ENCODE results near the gene KLHDC2.
A peak's percentile ranks its signal among the peaks of the same experiment; 100 is the strongest.
"Not testable (repeated sequence)": the region's sequence is repeated elsewhere in the genome, so short reads cannot be mapped to it uniquely, and the experiment has no call there.

The KLHDC2 gene, protein sequence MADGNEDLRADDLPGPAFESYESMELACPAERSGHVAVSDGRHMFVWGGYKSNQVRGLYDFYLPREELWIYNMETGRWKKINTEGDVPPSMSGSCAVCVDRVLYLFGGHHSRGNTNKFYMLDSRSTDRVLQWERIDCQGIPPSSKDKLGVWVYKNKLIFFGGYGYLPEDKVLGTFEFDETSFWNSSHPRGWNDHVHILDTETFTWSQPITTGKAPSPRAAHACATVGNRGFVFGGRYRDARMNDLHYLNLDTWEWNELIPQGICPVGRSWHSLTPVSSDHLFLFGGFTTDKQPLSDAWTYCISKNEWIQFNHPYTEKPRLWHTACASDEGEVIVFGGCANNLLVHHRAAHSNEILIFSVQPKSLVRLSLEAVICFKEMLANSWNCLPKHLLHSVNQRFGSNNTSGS

DNA sequence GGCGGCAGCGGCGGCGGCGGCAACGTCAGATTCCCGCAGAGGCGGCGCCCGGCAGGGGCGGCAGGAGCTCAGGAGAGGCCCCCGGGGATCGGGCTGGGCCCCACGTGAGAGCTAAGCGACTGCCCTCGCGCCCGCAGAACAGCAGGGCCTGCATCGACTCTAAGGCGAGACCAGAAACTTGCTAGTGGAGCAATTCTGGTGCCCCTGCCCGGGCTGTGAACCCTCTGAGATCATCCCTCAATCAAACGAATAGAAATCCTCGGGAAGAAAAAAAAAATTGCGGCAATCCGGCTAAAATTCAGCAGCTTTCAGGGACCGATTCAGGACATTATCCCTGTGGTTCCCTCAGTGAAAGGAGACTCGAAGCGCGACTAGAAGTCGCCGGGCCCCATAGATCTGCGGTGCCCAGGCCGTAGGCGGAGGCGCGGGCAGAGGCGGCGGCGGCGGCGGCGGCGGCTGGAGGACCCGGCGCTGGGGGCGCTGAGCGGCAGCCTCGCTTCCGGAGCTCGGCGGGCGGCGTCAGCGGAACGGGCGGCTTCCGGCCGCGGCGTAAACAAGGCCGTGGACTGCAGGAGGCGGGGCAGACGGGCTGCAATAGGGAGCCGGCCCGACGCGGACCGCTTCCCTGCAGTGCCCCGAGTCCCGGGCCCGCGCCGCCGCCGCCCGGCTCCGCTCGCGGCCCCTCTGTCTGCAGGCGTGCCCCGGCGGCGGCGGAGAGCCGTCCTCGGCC lies at the start of gene KLHDC2:
TSS of gene KLHDC2 (plus strand) at position 583 of the 730 bp plus-strand sequence. CDS start 316 bp downstream, outside the sequence.
- peak; percentile 76 for DNase-seq (ENCODE audit: low read depth)

DNA sequence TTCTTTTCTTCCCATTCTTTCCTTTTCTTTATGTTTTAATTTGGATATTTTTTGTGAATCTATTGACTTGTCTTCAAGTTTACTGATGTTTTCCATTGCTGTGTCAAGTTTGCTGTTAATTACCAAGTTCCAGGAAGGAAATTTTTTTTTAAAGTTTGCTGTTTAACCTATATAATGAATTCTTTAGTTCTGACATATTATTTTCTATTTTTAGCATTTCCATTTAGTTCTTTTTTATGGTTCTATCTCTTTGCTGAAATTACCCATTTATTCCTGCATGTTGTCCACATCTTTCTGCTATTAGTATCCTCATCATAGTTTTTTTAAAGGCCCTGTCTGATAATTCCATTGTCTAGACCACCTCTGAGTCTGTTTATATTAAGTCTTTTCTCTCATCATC lies 47.2 kb upstream of the KLHDC2 start:
- no peak for DNase-seq (ENCODE audit: low read depth)

DNA sequence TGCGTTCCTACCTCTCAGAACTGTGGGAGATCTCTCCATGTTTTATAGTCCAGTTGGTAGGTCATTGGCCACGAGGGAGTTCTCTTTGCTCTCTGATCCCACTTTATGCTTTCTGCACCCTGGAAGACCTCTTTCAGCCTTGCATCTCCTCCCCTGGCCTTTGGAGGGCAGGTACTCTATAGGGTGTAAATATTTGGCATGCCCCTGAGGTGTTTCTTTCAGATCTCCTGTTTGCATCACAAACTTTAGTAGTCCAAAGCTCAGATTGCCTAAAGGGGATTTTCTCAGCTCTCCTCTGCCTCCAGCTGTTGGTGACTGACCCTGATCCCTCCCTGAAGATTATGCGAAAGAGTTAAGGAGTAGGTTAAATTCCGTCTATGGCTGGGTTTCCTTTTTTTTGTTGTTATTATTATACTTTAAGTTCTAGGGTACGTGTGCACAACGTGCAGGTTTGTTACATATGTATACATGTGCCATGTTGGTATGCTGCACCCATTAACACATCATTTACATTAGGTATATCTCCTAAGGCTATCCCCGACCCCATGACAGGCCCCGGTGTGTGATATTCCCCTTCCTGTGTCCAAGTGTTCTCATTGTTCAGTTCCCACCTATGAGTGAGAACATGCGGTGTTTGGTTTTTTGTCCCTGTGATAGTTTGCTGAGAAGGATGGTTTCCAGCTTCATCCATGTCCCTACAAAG lies 46.1 kb upstream of the KLHDC2 start:
- DNase-seq (ENCODE audit: low read depth), result not testable (repeated sequence)

DNA sequence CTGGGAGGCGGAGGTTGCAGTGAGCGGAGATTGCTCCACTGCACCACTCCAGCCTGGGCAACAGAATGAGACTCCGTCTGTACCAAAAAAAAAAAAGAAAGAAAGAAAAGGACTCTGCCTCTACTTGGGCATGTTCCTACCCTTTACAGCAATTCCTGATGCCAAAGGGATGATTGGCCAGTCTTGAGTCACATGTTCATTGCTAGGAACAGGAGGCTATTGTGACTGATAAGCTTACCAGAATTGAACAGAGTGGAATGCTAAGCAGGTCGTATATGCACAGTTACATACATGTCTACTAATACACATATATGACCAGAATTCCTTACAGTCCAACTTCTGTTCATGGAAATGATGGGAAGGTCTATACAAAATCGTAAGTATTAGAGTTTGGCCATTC lies 40.8 kb upstream of the KLHDC2 start:
- no peak for DNase-seq (ENCODE audit: low read depth)

DNA sequence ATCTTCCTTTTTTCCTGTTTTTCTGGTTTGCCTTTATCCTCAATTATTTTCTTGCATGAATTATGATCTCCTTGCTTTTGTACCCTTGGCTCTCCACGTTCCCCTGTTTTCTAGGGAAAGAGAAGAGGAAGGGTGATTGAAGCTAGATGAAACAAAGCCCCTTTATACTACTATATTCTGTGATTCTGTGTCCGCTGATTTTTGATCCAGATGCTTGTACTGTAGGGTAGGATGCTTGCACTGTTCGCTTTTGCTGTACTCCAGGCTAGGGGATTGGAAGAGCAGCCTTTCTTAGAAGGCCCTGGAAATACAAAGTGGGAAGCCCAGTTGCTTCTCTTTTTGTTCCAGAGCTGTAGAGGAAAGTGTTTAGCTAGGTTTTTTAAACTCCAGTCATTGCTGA lies 35.1 kb upstream of the KLHDC2 start:
- DNase-seq (ENCODE audit: low read depth), result no peak

DNA sequence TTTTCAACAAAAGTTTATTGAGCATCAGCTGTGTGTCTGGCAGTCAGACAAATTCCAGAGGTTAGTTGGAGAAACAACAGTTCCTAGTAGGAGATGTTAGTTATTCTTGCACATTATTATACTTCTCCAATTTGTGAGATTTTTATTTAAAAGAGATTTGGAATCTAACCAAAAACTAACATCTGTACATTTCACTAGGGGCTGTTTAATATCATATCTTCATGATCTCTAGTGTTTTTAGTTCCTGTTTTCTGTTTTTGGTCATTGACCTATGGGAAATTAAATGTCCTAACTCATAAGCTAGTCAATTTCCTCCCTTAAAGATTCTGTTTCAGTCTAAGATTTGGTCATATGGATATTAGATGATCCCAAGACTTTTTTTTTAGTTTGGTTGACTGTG lies 34.1 kb upstream of the KLHDC2 start:
- DNase-seq (ENCODE audit: low read depth), result no peak

DNA sequence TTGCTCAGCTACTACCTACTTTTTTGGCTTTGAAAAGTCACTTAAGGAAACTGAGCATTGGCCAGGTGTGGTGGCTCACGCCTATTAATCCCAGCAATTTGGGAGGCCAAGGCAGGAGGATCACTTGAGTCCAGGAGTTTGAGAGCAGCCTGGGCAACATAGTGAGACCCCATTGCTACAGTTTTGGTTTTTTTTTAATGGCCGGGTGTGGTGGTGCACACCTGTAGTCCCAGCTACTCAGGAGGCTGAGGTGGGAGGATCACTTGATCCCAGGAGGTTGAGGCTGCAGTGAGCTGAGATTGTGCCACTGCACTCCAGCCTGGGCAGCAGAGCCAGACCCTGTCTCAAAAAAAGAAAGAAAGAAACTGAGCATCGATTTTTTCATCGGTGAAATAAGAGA lies 32.3 kb upstream of the KLHDC2 start:
- not testable (repeated sequence) for DNase-seq (ENCODE audit: low read depth)

DNA sequence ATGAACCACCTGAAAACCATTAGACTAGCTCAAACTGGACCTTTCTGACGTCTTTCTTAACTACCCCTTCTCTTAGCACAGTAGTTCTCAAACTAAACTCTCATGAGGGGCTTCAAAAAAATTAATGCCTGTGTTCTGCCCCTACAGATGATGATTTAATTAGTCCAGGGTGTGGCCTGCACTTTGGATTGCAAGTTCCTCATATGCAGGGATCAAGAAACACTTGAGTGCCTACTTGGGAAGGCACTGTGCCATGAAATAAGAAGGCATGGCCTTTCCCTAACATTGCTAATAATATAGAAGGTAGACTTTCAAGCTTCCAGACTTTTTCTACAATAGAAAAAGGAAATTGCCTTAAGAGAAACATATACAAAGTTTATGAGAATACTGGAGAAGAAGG lies 22.8 kb upstream of the KLHDC2 start:
- no peak for DNase-seq (ENCODE audit: low read depth)

DNA sequence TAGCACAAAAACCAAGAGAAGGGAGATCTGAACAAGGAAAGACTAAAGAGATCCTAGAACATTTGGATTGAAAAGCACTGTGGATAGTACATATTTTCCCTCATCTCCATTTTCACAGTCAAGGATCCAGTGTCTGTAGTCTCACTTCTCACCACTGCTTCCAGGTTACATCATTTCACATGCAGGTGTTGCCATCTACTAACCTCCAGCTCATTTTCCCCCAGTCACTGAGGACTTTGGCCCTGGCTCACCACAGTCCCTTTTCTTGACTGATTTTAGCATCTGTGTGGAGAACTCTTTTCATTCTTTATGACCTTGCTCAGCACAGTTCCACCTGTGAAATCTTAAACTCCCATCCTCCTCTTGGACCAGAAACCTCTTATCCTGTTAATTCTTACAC lies 21.5 kb upstream of the KLHDC2 start:
- not testable (repeated sequence) for DNase-seq (ENCODE audit: low read depth)

DNA sequence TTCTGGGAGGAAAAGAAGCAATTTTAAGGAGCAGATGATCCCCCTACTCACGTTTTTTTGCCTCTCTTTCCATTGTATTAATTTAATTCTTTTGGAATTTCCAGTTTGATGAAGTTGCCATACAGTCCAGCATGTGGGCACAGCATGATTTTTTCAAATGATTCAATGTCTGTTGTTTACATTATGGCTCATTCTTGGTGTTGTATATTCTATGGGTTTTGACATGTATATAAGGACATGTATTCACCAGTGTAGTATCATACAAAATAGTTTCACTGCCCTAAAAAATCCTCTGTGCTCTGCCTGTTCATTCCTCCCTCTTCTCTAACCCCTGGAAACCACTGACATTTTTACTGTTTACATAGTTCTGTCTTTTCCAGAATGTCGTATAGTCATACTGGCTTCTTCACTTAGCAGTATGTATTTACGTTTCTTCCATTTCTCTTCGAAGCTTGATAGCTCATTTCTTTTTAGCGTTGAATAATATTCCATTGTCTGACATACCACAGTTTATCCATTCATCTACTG lies 13.3 kb upstream of the KLHDC2 start:
- no peak for DNase-seq (ENCODE audit: low read depth)

DNA sequence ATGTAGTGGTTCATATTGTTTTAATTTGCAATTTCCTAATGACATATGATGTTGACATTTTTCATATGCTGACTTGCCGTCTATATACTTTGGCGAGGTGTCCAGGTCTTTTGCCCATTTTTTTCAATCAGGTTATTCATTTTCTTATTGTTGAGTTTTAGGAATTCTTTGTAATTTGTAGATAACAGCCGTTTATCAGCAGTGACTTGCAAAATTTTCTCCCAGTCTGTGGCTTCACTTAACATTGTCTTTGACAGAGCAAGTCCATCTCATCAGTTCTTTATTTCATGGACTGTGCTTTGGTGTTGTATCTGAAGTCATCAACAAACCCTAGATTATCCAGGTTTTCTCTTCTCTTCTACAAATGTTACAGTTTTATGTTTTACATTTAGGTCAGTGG lies 12.6 kb upstream of the KLHDC2 start:
- DNase-seq (ENCODE audit: low read depth), result no peak

DNA sequence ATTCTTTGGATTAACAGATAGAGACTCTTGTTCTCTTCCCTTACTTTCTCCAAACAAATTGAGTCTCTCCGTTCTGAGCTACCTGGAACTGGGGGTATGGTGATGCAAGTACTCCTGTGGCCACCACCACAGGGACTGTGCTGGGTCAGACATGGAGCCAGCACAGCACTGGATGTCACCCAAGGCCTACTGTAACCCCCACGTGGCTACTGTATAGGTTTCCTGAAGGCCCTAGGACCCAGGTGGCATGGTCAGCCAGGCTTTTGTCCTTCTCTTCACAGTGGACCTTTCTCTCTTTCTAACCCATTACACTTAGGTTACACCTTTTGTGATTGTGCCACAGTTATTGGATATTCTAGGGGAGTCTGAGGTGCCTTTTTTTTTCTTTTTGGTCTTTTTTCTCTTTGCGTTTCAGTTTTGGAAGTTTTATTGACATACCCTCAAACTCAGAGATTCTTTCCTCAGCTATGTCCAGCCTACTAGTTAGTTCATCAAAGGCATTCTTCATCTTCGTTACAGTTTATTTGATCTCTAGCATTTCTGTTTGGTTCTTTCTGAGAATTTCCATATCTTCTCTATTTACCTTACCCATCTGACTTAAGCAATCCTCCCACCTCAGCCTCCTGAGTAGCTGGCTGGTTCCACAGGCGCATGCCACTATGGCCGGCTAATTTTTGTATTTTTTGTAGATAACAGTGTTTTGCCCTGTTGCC lies 6.0 kb upstream of the KLHDC2 start:
- DNase-seq (ENCODE audit: low read depth), result no peak

DNA sequence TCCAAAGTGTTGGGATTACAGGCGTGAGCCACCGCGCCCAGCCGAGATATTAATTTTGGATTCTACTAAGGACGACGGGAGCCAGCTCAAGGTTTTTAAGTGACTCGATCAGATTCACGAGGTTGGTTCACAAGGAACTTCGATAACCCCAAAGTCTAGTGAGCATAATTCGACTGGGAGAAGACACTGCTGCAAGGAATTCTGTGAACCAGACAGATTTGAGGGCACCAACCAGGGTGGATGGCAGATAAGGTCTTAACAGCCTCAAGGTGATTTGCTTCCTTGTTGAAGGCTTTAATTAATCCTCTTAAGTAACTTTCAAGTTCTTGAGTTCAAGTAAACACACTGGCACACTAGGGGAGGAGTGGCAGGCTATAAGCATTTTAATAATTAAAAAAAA lies 1.1 kb upstream of the KLHDC2 start:
- no peak for DNase-seq (ENCODE audit: low read depth)

DNA sequence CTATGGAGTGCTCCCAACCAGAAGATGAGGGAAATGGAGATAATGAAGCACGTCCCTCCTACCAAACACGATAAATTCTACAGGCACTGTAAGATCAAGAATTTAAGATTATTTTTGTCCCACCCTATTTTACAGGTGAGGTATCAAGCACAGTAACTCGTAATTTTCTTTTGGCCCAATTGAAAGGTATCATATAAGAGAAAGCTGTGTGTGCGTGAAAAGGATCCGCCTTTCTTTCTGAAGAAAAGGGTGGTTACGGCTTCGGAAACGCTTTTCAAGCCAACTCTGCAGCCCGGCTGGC lies 733 bp upstream of the KLHDC2 start:
- no peak for DNase-seq (ENCODE audit: low read depth)

DNA sequence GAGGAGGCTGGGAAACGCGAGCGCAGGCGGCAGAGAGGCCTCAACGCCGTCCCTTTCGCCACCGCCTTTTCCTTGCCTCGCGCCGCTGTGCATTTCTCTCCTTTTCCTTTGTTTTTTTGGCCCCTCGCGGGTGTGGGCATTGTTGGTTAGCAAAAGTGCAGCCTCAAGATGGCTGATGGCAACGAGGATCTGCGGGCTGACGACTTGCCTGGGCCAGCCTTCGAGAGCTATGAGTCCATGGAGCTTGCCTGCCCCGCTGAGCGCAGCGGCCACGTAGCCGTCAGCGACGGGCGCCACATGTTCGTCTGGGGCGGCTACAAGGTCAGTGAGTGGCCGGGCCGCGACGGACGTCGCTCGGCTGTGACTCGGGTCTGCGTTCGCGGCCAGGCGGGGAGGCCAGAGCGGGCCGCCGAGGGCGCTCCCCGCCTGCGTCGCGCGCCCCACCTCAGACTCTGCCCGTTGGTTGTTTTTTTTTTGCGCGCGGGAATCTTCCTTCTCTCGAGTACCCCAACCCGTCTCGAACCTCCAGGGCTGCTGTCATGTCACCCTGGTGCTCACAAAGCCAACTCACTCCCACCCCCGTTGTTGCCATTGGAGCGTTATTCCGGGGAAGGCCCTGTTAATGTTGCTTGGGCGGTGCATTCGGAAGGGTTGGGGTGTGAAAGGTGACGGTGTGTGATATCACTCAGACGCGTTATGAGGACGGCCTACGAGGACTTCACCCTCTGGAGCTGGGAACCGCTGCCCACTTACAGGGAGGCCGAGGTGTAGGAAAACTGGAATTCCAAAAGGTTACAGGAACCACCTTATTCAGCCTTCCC lies 558 bp downstream of the KLHDC2 start:
- peak; percentile 24 for DNase-seq (ENCODE audit: low read depth)

DNA sequence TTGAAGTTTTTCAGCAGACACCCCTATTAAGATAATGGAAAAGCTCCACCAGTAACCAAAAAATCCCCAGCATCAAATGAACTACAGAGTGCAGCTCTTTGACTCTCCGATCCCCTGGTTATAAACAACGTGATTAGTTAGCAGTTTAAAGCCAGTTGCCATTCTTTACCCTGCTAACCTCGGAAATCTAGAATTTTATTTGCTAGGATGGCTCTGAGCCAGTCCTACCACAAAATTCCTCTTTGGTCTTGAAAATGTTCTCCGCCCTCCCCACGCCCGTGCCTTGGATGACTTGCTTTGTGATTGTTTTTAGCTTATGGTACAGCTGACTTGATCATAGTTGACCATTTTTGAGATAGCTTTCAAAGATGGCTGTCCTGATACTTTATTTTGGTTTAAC lies 1.2 kb downstream of the KLHDC2 start:
- DNase-seq (ENCODE audit: low read depth), result no peak

DNA sequence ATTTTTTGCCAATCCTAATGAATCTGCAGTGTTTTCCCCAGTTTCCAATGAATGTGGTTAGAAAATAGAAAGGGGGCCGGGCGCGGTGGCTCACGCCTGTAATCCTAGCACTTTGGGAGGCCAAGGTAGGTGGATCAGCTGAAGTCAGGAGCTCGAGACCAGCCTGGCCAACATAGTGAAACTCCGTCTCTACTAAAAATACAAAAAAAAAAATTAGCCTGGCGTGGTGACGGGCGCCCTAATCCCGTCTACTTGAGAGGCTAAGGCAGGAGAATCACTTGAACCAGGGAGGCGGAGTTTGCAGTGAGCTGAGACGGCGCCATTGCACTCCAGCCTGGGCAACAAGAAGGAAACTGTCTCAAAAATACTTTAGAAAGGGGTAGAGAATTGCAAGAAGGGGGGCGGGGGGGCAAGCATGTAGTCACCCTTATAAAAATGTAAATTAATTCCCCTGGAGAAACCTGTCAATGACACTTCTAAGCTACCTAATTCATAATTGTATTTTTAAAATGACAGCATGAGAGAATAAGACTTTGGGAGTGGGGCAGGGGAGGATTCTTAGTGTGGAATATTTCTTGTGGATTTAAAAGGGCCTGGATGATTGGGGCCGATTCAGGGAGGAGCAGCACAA lies 1.7 kb downstream of the KLHDC2 start:
- DNase-seq (ENCODE audit: low read depth), result no peak

DNA sequence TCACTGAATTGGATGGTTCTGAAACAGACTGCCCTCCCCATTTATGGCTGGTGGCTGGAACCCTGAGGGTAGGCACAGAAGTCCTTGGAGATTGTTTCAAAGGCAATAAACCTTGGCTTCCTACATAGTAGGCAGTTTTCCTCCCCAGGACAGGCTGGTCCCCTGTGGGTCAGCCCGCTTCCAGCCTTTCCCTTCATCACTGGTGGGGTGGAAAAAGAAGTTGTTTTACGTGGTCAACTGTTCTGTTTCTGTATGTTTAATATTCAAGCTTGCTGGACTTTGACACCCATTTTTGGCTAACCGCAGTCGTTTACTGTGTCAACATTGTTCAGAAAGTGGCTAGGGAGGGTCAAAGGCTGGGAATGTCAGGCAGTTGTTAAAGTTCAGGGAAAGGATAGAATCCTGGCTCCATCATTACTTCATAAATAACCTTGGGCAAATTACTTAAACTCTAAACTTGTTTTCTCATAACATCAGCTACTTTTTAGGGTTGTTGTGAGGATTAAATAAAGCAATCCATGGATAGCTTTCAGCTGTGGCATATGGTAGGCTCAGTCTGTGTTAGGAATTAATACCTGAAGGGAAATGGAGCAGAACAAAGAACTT lies 2.4 kb downstream of the KLHDC2 start:
- no peak for DNase-seq (ENCODE audit: low read depth)

DNA sequence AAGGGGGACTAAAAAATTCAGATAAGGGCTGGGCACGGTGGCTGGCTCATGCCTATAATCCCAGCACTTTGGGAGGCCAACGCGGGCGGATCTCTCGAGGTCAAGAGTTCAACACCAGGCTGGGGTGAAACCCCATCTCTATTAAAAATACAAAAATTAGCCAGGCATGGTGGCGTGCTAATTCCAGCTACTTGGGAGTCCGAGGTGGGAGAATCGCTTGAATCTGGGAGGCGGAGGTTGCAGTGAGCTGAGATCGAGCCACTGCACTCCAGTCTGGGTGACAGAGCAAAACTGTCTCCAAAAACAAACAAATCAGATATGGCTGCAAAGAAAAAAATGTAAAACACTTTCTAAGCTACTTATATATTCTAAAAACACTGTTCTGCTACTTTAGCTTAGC lies 3.7 kb downstream of the KLHDC2 start:
- not testable (repeated sequence) for DNase-seq (ENCODE audit: low read depth)

DNA sequence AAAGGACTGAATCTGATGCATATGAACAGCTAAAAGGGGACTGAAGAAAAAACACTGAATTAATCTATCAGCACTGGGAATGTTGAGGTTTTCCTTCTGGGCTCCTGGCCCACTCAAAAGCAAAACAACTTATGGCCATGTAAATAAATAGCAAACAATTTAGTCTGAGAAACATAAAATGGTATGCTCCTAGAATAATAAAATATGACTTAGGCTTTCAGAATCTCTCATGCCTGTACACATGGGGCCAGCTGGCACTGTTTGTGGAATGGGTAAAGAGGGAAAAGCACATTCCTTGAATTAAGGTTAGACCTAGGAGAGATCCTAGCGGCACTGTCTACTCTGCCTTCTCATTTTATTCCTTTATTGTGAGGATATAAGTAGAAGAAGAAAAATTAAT lies 6.2 kb downstream of the KLHDC2 start:
- DNase-seq (ENCODE audit: low read depth), result no peak
